Measurements from ENCODE around the gene BST2. TPM values are rescaled to one million over a fixed set of nuclear protein-coding genes. Genes with fewer than 3 reads are reported as not detected.

BST2 gene
- total and polyA plus RNA-seq, 9 of the 15 experiments (the other 6 are each of a cell fraction or from before 2014, with no cell fraction given) = 11.2 to 232 (median 151) TPM

- intact Hi-C loops (cut with micrococcal nuclease) (no loop called here), in situ Hi-C loops (cut with MboI) (no loop called here)
- ChIA-PET CTCF (ENCODE audit: low intra/inter-chr PET ratio) (interaction anchor here (1.0 kb wide), 1 partner anchor 26 kb away, joined by 5 read pairs; no protein-coding TSS in a partner anchor), POLR2A (interaction anchor here (0.6 to 0.7 kb wide), 3 partner anchors 330 to 950 kb away, joined by 3 to 4 read pairs (median 3); no protein-coding TSS in a partner anchor)
- peak; percentile 79 for ATAC-seq
- BruUV-seq (replicated peaks) = no TSS peak
- Histone ChIP-seq H3K36me3 (ENCODE audit: control insufficient read depth, insufficient read depth, low read length) (no peaks in the 10 kb centered on the region), H3K9ac (ENCODE audit: insufficient read depth in 1 of 2, low read depth in 2 of 2, low read length in 2 of 2) (no peak overlapping the region), H3K27me3 (ENCODE audit: control insufficient read depth in 2 of 2, insufficient read depth in 2 of 2, low read length in 2 of 2) (peaks cover 0 to 12% of the 10 kb centered on the region in 2 experiments; a peak in 3 of 5 replicates), H3K4me3 (no peak overlapping the region), H3K9me1 (ENCODE audit: control insufficient read depth, insufficient read depth, low read length) (no peaks in the 10 kb centered on the region), H3K4me1 (replicated peaks in 1 of 2; ENCODE audit: control insufficient read depth in 2 of 2, insufficient read depth in 2 of 2, low read length in 2 of 2) (peaks cover 0 to 4% of the 10 kb centered on the region in 2 experiments; a peak in 1 of 5 replicates), H3K4me2 (ENCODE audit: insufficient read depth, low read length) (no peak overlapping the region), H3K9me3 (replicated peaks; ENCODE audit: control insufficient read depth, insufficient read depth, low read depth, low read length) (peaks cover 7% of the 10 kb centered on the region), H3K27ac (ENCODE audit: extremely low read depth, low read depth, low read length) (no peak overlapping the region), H4K20me1 (replicated peaks; ENCODE audit: control insufficient read depth, insufficient read depth, low read length) (no peaks in the 10 kb centered on the region), H3K79me2 (ENCODE audit: control insufficient read depth, insufficient read depth, low read length) (no peaks in the 10 kb centered on the region), H2AFZ (ENCODE audit: low read depth, low read length) (no peak overlapping the region)
- peak; percentile 38 to 78 (median 62) for DNase-seq (ENCODE audit: extremely low read depth in 1 of 4, low spot score in 3 of 4)
- FAIRE-seq = peak; percentile 82
- WGBS (ENCODE audit: insufficient coverage, low coverage, missing lambda C conversion rate) = 48% methylated on average over 8 of the region's 8 CpGs
- TF ChIP-seq ADNP (tag; IDR thresholded peaks at IDR 0.05) = no peak
- no peak for TF ChIP-seq E2F4 (CRISPR knock-in tag; IDR thresholded peaks at IDR 0.05; ENCODE audit: low read depth)
- TF ChIP-seq ASH1L (IDR thresholded peaks at IDR 0.05; ENCODE audit: borderline replicate concordance, low read depth, partially characterized antibody) = peak; percentile 74
- TF ChIP-seq DNMT1 (IDR thresholded peaks at IDR 0.05) = no peak
- TF ChIP-seq ZNF224 (CRISPR knock-in tag; IDR thresholded peaks at IDR 0.05) = no peak
- TF ChIP-seq SNRNP70 (optimal IDR thresholded peaks at IDR 0.05; ENCODE audit: low read depth, low read length) = no peak
- no peak for TF ChIP-seq MAZ (CRISPR knock-in tag; conservative IDR thresholded peaks at IDR 0.05 in 1 of 2, IDR thresholded peaks at IDR 0.05 in 1 of 2)
- TF ChIP-seq U2AF1 (optimal IDR thresholded peaks at IDR 0.05; ENCODE audit: low read depth, low read length) = no peak
- peak in 1 of 2 experiments; percentile 51; a peak in 1 of 3 replicates for TF ChIP-seq CBX3 (IDR thresholded peaks at IDR 0.05; ENCODE audit: borderline replicate concordance in 1 of 2, low read length in 2 of 2)
- TF ChIP-seq SLC30A9 (CRISPR knock-in tag; IDR thresholded peaks at IDR 0.05) = no peak
- peak; percentile 66; the same call in 1 of the 2 replicates for TF ChIP-seq ZKSCAN8 (CRISPR knock-in tag; IDR thresholded peaks at IDR 0.05)
- no peak for TF ChIP-seq RBM22 (IDR thresholded peaks at IDR 0.05; ENCODE audit: low read depth, low read length, poor library complexity, severe bottlenecking)
Measured at GRCh38 chr19:17441241-17442021, 36.0 kb upstream of the BST2 start.
